Right lobe of liver (tissue), 4 donors: ENCODE data around the gene BAIAP2L2.

Experiments
- POLR2A ChIP-seq: fragments of 450-650 bp; IDR thresholded peaks from one replicate; pipeline ENCODE4 v1.6.1; 2017; ENCODE audit warnings: antibody characterized with exemption, mild to moderate bottlenecking
- TF ChIP-seq, protein P1 (sequence below), 4 donors: fragments of 200-600 bp in 3 of 4; fragments of 450-650 bp in 1 of 4; IDR thresholded peaks; one replicate each; pipeline versions ENCODE4 v1.5.1 to v1.8.0; 2016 to 2022; ENCODE audit warnings: antibody characterized with exemption in 4 of 4, mild to moderate bottlenecking in 2 of 4
- donor health status: DM: no; HTN: no; CAD: no.
- donor health status: DM: no; HTN: no; CAD: no.
- donor health status: DM: no; HTN: yes; CAD: no.

DNA sequence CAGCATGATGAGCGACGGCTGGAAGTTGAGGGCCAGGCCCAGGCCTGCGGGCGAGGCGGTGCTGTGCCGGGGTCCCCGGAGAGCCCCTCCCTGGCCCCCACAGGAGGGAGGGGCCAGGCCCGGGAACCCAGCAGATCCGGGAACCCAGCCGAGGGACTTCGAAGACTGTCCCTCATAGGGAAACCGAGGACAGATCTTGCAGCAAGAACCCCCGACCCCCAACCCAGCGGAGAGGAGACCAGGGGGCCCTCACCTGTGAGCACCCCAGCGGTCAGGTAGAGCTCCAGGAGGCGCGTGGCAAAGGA, 28.9 kb downstream of the BAIAP2L2 start:
- TF ChIP-seq, protein P1, sequence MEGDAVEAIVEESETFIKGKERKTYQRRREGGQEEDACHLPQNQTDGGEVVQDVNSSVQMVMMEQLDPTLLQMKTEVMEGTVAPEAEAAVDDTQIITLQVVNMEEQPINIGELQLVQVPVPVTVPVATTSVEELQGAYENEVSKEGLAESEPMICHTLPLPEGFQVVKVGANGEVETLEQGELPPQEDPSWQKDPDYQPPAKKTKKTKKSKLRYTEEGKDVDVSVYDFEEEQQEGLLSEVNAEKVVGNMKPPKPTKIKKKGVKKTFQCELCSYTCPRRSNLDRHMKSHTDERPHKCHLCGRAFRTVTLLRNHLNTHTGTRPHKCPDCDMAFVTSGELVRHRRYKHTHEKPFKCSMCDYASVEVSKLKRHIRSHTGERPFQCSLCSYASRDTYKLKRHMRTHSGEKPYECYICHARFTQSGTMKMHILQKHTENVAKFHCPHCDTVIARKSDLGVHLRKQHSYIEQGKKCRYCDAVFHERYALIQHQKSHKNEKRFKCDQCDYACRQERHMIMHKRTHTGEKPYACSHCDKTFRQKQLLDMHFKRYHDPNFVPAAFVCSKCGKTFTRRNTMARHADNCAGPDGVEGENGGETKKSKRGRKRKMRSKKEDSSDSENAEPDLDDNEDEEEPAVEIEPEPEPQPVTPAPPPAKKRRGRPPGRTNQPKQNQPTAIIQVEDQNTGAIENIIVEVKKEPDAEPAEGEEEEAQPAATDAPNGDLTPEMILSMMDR (IDR thresholded peaks at IDR 0.05): no peak
- TF ChIP-seq POLR2A: no peak
